Transverse colon (tissue), 4 donors: ENCODE measurements around the gene STX8.

ENCODE experiments used
- CTCF ChIP-seq, 5 experiments: fragments of 200-600 bp in 3 of 5; fragments of 450-650 bp in 2 of 5; sonication (generic) in 3 of 5; IDR thresholded peaks; 1 replicate in 2 of 5; 2 replicates in 3 of 5; pipeline ENCODE4 v1.5.1; 2016 to 2017; ENCODE audit warnings: antibody characterized with exemption in 5 of 5, inconsistent platforms in 3 of 5, mild to moderate bottlenecking in 2 of 5, moderate library complexity in 1 of 5
- EP300 ChIP-seq: sonication (generic); formaldehyde crosslinking; IDR thresholded peaks from one replicate; pipeline ENCODE4 v1.6.1; 2017; ENCODE audit warnings: antibody characterized with exemption, low read depth
- POLR2A ChIP-seq: fragments of 450-650 bp; IDR thresholded peaks from one replicate; pipeline ENCODE4 v1.6.1; 2016; ENCODE audit warnings: antibody characterized with exemption, mild to moderate bottlenecking, moderate library complexity
- POLR2AphosphoS5 ChIP-seq, 3 donors: sonication (generic); formaldehyde crosslinking; IDR thresholded peaks; one replicate each; pipeline ENCODE4 v1.6.1; 2016; ENCODE audit warnings: antibody characterized with exemption in 3 of 3

GRCh38 chr17:9254841-9255240, 320.8 kb downstream of the STX8 start:
- no peak for TF ChIP-seq CTCF (IDR thresholded peaks at IDR 0.05)
- no peak for TF ChIP-seq EP300
- TF ChIP-seq POLR2A: no peak
- TF ChIP-seq POLR2AphosphoS5 (IDR thresholded peaks at IDR 0.05): no peak
